ENCODE measurements around the gene B4GALT2. TPM values are rescaled to one million over a fixed set of nuclear protein-coding genes. Genes with fewer than 3 reads are reported as not detected.

B4GALT2 gene
- total and polyA plus RNA-seq, 9 of the 15 experiments (the other 6 are each of a cell fraction or from before 2014, with no cell fraction given): 1.3 to 86.8 (median 43.8) TPM

DNA sequence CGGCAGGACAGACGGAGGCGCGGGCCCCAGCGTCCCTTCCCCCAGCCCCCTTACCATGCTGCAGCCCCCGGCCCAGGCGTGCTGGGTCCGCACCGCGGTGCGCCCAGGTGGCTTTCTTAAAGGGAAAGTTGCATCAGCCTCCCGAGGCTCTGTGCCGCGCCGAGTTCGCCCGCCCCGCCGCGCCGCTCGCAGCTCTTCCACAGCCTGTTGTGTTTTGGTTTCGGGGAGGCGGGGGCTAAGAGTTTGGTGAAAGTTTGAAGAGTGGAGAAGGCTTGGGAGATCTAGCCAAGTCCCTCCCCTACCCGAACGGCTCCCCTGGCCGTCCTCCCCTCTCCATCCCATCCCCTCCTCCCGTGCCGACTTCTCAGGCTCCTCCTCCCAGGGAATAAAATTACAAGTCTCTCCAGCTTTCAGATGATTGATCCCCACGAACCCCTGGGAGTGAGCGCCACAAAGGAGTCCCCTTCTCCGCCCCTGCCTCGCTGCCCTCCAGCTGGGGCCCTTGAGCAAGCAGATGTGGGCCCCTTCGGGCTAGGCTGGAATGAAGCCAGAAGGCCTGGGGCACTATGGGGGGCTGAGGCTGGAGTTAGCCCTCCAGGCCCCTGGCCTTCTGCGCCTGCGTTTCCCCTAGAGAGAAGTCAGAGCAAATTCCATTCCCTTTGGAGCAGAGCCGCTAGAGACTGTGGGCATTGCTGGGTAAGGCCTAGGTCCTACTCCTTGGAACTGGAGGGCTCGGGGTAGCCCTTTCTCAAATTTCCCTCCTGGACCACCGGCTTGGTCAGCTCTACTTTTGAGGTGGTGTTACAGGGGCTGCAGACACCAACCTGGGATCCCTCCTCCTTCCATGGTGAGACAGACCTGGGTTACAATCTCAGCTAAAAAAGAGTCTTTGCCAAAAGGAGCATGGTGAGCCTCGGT lies 52.5 kb downstream of the B4GALT2 start, which contains the start of gene SLC6A9 (continued):
- TF ChIP-seq, protein P1, sequence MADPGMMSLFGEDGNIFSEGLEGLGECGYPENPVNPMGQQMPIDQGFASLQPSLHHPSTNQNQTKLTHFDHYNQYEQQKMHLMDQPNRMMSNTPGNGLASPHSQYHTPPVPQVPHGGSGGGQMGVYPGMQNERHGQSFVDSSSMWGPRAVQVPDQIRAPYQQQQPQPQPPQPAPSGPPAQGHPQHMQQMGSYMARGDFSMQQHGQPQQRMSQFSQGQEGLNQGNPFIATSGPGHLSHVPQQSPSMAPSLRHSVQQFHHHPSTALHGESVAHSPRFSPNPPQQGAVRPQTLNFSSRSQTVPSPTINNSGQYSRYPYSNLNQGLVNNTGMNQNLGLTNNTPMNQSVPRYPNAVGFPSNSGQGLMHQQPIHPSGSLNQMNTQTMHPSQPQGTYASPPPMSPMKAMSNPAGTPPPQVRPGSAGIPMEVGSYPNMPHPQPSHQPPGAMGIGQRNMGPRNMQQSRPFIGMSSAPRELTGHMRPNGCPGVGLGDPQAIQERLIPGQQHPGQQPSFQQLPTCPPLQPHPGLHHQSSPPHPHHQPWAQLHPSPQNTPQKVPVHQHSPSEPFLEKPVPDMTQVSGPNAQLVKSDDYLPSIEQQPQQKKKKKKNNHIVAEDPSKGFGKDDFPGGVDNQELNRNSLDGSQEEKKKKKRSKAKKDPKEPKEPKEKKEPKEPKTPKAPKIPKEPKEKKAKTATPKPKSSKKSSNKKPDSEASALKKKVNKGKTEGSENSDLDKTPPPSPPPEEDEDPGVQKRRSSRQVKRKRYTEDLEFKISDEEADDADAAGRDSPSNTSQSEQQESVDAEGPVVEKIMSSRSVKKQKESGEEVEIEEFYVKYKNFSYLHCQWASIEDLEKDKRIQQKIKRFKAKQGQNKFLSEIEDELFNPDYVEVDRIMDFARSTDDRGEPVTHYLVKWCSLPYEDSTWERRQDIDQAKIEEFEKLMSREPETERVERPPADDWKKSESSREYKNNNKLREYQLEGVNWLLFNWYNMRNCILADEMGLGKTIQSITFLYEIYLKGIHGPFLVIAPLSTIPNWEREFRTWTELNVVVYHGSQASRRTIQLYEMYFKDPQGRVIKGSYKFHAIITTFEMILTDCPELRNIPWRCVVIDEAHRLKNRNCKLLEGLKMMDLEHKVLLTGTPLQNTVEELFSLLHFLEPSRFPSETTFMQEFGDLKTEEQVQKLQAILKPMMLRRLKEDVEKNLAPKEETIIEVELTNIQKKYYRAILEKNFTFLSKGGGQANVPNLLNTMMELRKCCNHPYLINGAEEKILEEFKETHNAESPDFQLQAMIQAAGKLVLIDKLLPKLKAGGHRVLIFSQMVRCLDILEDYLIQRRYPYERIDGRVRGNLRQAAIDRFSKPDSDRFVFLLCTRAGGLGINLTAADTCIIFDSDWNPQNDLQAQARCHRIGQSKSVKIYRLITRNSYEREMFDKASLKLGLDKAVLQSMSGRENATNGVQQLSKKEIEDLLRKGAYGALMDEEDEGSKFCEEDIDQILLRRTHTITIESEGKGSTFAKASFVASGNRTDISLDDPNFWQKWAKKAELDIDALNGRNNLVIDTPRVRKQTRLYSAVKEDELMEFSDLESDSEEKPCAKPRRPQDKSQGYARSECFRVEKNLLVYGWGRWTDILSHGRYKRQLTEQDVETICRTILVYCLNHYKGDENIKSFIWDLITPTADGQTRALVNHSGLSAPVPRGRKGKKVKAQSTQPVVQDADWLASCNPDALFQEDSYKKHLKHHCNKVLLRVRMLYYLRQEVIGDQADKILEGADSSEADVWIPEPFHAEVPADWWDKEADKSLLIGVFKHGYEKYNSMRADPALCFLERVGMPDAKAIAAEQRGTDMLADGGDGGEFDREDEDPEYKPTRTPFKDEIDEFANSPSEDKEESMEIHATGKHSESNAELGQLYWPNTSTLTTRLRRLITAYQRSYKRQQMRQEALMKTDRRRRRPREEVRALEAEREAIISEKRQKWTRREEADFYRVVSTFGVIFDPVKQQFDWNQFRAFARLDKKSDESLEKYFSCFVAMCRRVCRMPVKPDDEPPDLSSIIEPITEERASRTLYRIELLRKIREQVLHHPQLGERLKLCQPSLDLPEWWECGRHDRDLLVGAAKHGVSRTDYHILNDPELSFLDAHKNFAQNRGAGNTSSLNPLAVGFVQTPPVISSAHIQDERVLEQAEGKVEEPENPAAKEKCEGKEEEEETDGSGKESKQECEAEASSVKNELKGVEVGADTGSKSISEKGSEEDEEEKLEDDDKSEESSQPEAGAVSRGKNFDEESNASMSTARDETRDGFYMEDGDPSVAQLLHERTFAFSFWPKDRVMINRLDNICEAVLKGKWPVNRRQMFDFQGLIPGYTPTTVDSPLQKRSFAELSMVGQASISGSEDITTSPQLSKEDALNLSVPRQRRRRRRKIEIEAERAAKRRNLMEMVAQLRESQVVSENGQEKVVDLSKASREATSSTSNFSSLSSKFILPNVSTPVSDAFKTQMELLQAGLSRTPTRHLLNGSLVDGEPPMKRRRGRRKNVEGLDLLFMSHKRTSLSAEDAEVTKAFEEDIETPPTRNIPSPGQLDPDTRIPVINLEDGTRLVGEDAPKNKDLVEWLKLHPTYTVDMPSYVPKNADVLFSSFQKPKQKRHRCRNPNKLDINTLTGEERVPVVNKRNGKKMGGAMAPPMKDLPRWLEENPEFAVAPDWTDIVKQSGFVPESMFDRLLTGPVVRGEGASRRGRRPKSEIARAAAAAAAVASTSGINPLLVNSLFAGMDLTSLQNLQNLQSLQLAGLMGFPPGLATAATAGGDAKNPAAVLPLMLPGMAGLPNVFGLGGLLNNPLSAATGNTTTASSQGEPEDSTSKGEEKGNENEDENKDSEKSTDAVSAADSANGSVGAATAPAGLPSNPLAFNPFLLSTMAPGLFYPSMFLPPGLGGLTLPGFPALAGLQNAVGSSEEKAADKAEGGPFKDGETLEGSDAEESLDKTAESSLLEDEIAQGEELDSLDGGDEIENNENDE (IDR thresholded peaks at IDR 0.05; ENCODE audit: low read depth, low read length): no peak
- no peak for TF ChIP-seq ERF (CRISPR knock-in tag; IDR thresholded peaks at IDR 0.05)
- TF ChIP-seq HDAC1 (IDR thresholded peaks at IDR 0.05): peak in 1 of 2 experiments; percentile 5; a peak in 1 of 4 replicates
- no peak for TF ChIP-seq ZNF764 (CRISPR knock-in tag; IDR thresholded peaks at IDR 0.05; ENCODE audit: low read depth)
- no peak for TF ChIP-seq SP1 (CRISPR knock-in tag; IDR thresholded peaks at IDR 0.05)
- peak; percentile 58 for TF ChIP-seq CCNT2 (IDR thresholded peaks at IDR 0.05; ENCODE audit: borderline replicate concordance, extremely low read depth, insufficient read length, low read depth, low read length)
- TF ChIP-seq, protein P2, sequence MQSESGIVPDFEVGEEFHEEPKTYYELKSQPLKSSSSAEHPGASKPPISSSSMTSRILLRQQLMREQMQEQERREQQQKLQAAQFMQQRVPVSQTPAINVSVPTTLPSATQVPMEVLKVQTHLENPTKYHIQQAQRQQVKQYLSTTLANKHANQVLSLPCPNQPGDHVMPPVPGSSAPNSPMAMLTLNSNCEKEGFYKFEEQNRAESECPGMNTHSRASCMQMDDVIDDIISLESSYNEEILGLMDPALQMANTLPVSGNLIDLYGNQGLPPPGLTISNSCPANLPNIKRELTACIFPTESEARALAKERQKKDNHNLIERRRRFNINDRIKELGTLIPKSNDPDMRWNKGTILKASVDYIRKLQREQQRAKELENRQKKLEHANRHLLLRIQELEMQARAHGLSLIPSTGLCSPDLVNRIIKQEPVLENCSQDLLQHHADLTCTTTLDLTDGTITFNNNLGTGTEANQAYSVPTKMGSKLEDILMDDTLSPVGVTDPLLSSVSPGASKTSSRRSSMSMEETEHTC (IDR thresholded peaks at IDR 0.05): no peak
- TF ChIP-seq SMAD2 (IDR thresholded peaks at IDR 0.05; ENCODE audit: low read depth, low read length): no peak
- TF ChIP-seq, protein P3, sequence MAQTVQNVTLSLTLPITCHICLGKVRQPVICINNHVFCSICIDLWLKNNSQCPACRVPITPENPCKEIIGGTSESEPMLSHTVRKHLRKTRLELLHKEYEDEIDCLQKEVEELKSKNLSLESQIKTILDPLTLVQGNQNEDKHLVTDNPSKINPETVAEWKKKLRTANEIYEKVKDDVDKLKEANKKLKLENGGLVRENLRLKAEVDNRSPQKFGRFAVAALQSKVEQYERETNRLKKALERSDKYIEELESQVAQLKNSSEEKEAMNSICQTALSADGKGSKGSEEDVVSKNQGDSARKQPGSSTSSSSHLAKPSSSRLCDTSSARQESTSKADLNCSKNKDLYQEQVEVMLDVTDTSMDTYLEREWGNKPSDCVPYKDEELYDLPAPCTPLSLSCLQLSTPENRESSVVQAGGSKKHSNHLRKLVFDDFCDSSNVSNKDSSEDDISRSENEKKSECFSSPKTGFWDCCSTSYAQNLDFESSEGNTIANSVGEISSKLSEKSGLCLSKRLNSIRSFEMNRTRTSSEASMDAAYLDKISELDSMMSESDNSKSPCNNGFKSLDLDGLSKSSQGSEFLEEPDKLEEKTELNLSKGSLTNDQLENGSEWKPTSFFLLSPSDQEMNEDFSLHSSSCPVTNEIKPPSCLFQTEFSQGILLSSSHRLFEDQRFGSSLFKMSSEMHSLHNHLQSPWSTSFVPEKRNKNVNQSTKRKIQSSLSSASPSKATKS (CRISPR knock-in tag; IDR thresholded peaks at IDR 0.05): no peak
- no peak for TF ChIP-seq NONO (IDR thresholded peaks at IDR 0.05; ENCODE audit: low read depth in 2 of 2, low read length in 1 of 2)
- no peak for TF ChIP-seq KAT8 (IDR thresholded peaks at IDR 0.05; ENCODE audit: low read depth)
- TF ChIP-seq ZNF717 (CRISPR knock-in tag; IDR thresholded peaks at IDR 0.05): no peak

All from K562 (cell line).